K562 (cell line): ENCODE results near the gene SEC22A. TPM values are rescaled to one million over a fixed set of nuclear protein-coding genes. Genes with fewer than 3 reads are reported as not detected.

ENCODE experiments used
- ATF1 ChIP-seq, 2 experiments: fragments of 450-650 bp in 1 of 2; IDR thresholded peaks; 2 replicates each; pipeline ENCODE4 v1.6.1; 2016; ENCODE audit warnings: missing compliant biosample characterization in 1 of 2, missing genetic modification characterization in 1 of 2
- BRD4 ChIP-seq: fragments of 200-600 bp; sonication (generic); IDR thresholded peaks from 2 replicates; pipeline ENCODE4 v1.6.1; 2017; ENCODE audit warnings: inconsistent platforms
- CBX2 ChIP-seq: fragments of 200-600 bp; sonication (generic); IDR thresholded peaks from one replicate; pipeline ENCODE4 v1.6.1; 2012; ENCODE audit warnings: mild to moderate bottlenecking, low read length, inconsistent platforms; ENCODE audit not compliant: insufficient read depth, poor library complexity, severe bottlenecking
- DNMT1 ChIP-seq: fragments of 450-650 bp; IDR thresholded peaks from 2 replicates; pipeline ENCODE4 v1.6.1; 2016; ENCODE audit warnings: antibody characterized with exemption, mild to moderate bottlenecking
- SRSF3 ChIP-seq: fragments of 200-400 bp; formaldehyde crosslinking; IDR thresholded peaks from 2 replicates; pipeline ENCODE4 v1.6.1; 2016; ENCODE audit warnings: mild to moderate bottlenecking, low read length, moderate library complexity; ENCODE audit not compliant: insufficient read depth
- TRIM24 ChIP-seq, 2 experiments: fragments of 450-650 bp; IDR thresholded peaks; 2 replicates each; pipeline ENCODE4 v1.6.1; 2016
- ZNF444 ChIP-seq: fragments of 250-450 bp; sonication (Bioruptor Pico); IDR thresholded peaks from 2 replicates; pipeline ENCODE4 v1.4.0; 2020; ENCODE audit warnings: mild to moderate bottlenecking, moderate library complexity
- ZNF445 ChIP-seq: fragments of 250-450 bp; sonication (Bioruptor Pico); IDR thresholded peaks from 2 replicates; pipeline ENCODE4 v1.4.0; 2020; ENCODE audit warnings: low read depth, mild to moderate bottlenecking, moderate library complexity
- polyA plus RNA-seq, 8 experiments: library from polyadenylated mRNA; depleted of rRNA in 4 of 8; stranded (reverse) in 5 of 8; unstranded in 3 of 8; fragments of >200 nt; fragmentation: Nextera tagmentation in 2 of 8; fragmentation: Illumina TruSeq in 1 of 8; extraction: Ambion mirVana in 2 of 8; extraction: Trizol in 1 of 8; gene quantifications; 2 replicates each; pipeline versions ENCODE4 v1.2.1 to v1.2.3, GENCODE V29; 2011 to 2014; ENCODE audit warnings: inconsistent platforms in 1 of 8, missing spikeins in 1 of 8
- total RNA-seq, 7 experiments: library from RNA; depleted of rRNA in 6 of 7; stranded (reverse); fragments of >200 nt in 6 of 7; fragmentation: Illumina TruSeq in 2 of 7; extraction: Trizol in 2 of 7; gene quantifications; 2 replicates each; pipeline versions ENCODE4 v1.2.1 to v1.2.3, GENCODE V29; 2011 to 2021; ENCODE audit warnings: low replicate concordance in 1 of 7
- TF ChIP-seq, protein P1 (sequence below): sonication (generic); formaldehyde crosslinking; IDR thresholded peaks from 2 replicates; pipeline ENCODE4 v1.9.0; 2022; ENCODE audit warnings: mild to moderate bottlenecking, missing genetic modification reagents
- TF ChIP-seq, protein P2 (sequence below): sonication (generic); formaldehyde crosslinking; IDR thresholded peaks from 2 replicates; pipeline ENCODE4 v1.8.1; 2023; ENCODE audit warnings: mild to moderate bottlenecking, missing genetic modification reagents, moderate library complexity
- TF ChIP-seq, protein P3 (sequence below): fragments of 450-650 bp; IDR thresholded peaks from 2 replicates; pipeline ENCODE4 v1.6.1; 2016; ENCODE audit warnings: low read depth, mild to moderate bottlenecking, moderate library complexity

SEC22A gene
- total and polyA plus RNA-seq, 9 of the 15 experiments (the other 6 are each of a cell fraction or from before 2014, with no cell fraction given) = 7.9 to 44.5 (median 20.5) TPM

DNA sequence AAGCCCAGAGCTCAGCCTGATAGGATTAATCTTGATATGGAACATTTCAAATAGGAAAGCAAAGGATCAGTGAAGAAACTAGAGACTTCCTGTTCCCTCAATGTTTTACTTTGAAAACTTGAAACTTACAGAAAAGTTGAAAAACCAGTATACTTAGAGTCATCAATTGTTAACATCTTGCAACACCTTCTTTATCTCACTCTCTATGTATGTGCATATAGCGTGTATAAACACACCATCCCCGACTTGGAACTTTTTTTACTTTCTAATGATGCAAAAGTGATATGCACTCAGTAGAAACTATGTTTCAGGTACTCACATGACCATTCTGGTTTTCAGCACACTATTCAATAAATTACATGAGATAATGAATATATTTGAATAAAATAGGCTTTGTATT lies 60.5 kb downstream of the SEC22A start (continued):
- TF ChIP-seq BRD4 = no peak
- TF ChIP-seq, protein P1, sequence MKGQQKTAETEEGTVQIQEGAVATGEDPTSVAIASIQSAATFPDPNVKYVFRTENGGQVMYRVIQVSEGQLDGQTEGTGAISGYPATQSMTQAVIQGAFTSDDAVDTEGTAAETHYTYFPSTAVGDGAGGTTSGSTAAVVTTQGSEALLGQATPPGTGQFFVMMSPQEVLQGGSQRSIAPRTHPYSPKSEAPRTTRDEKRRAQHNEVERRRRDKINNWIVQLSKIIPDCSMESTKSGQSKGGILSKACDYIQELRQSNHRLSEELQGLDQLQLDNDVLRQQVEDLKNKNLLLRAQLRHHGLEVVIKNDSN (CRISPR knock-in tag) = no peak
- no peak for TF ChIP-seq DNMT1
- no peak for TF ChIP-seq ZNF444
- TF ChIP-seq SRSF3 = no peak
- TF ChIP-seq, protein P2, sequence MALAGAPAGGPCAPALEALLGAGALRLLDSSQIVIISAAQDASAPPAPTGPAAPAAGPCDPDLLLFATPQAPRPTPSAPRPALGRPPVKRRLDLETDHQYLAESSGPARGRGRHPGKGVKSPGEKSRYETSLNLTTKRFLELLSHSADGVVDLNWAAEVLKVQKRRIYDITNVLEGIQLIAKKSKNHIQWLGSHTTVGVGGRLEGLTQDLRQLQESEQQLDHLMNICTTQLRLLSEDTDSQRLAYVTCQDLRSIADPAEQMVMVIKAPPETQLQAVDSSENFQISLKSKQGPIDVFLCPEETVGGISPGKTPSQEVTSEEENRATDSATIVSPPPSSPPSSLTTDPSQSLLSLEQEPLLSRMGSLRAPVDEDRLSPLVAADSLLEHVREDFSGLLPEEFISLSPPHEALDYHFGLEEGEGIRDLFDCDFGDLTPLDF (CRISPR knock-in tag) = no peak
- TF ChIP-seq ATF1 (CRISPR knock-in tag; IDR thresholded peaks at IDR 0.05) = no peak
- TF ChIP-seq ATF1 (tag; IDR thresholded peaks at IDR 0.05) = no peak
- no peak for TF ChIP-seq TRIM24 (IDR thresholded peaks at IDR 0.05)
- TF ChIP-seq, protein P3, sequence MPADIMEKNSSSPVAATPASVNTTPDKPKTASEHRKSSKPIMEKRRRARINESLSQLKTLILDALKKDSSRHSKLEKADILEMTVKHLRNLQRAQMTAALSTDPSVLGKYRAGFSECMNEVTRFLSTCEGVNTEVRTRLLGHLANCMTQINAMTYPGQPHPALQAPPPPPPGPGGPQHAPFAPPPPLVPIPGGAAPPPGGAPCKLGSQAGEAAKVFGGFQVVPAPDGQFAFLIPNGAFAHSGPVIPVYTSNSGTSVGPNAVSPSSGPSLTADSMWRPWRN = no peak
- TF ChIP-seq CBX2 = no peak
- TF ChIP-seq ZNF445 = no peak
